SK-N-SH treated with all-trans-retinoic acid at 6 μM for 48 hours (cell line): ENCODE results near the gene CDC20.

Experiments used
- ATAC-seq: fragments of 200-7000 bp; cut with Tn5 transposase; 3 replicates; pipeline ENCODE4 v1.9.1; 2020; ENCODE audit warnings: mild to moderate bottlenecking, moderate library complexity
- ARNTL ChIP-seq: fragments of 450-650 bp; formaldehyde crosslinking; IDR thresholded peaks from 2 replicates; pipeline ENCODE4 v1.5.0; 2020; ENCODE audit warnings: low read depth, mild to moderate bottlenecking, moderate library complexity, borderline replicate concordance
- BACH2 ChIP-seq: fragments of 250-450 bp; sonication (Bioruptor Pico); IDR thresholded peaks from 2 replicates; pipeline ENCODE4 v1.9.0; 2021; ENCODE audit warnings: mild to moderate bottlenecking, borderline replicate concordance
- CREB5 ChIP-seq: fragments of 250-450 bp; sonication (Bioruptor Pico); IDR thresholded peaks from 2 replicates; pipeline ENCODE4 v1.5.1; 2020; ENCODE audit warnings: low read depth, mild to moderate bottlenecking, moderate library complexity
- CSDC2 ChIP-seq: fragments of 250-450 bp; sonication (Bioruptor Pico); IDR thresholded peaks from 2 replicates; pipeline ENCODE4 v1.5.0; 2020; ENCODE audit warnings: mild to moderate bottlenecking, moderate library complexity
- CSRNP3 ChIP-seq: fragments of 250-450 bp; sonication (Bioruptor Pico); IDR thresholded peaks from 2 replicates; pipeline ENCODE4 v1.5.1; 2021; ENCODE audit warnings: mild to moderate bottlenecking, moderate library complexity
- ESRRG ChIP-seq: fragments of 250-450 bp; sonication (Bioruptor Pico); IDR thresholded peaks from 2 replicates; pipeline ENCODE4 v1.6.1; 2021; ENCODE audit warnings: mild to moderate bottlenecking
- GLIS3 ChIP-seq: fragments of 250-450 bp; sonication (Bioruptor Pico); IDR thresholded peaks from 2 replicates; pipeline ENCODE4 v1.5.0; 2020; ENCODE audit warnings: mild to moderate bottlenecking, moderate library complexity
- ISL1 ChIP-seq: fragments of 250-450 bp; sonication (Bioruptor Pico); IDR thresholded peaks from 2 replicates; pipeline ENCODE4 v2.1.2; 2022; ENCODE audit warnings: mild to moderate bottlenecking, moderate library complexity
- OSR1 ChIP-seq: fragments of 250-450 bp; sonication (Bioruptor Pico); IDR thresholded peaks from 2 replicates; pipeline ENCODE4 v1.8.0; 2022; ENCODE audit warnings: moderate library complexity, mild to moderate bottlenecking, inconsistent platforms
- PPARA ChIP-seq: fragments of 250-450 bp; sonication (Bioruptor Pico); IDR thresholded peaks from 2 replicates; pipeline ENCODE4 v1.5.0; 2020; ENCODE audit warnings: mild to moderate bottlenecking, borderline replicate concordance
- RARB ChIP-seq: fragments of 250-450 bp; sonication (Bioruptor Pico); IDR thresholded peaks from 2 replicates; pipeline ENCODE4 v1.8.0; 2021; ENCODE audit warnings: mild to moderate bottlenecking, moderate library complexity
- SNAI2 ChIP-seq: fragments of 250-450 bp; sonication (Bioruptor Pico); IDR thresholded peaks from 2 replicates; pipeline ENCODE4 v1.5.0; 2020; ENCODE audit warnings: mild to moderate bottlenecking, moderate library complexity
- TCF4 ChIP-seq: fragments of 250-450 bp; sonication (Bioruptor Pico); IDR thresholded peaks from 2 replicates; pipeline ENCODE4 v1.8.0; 2021; ENCODE audit warnings: mild to moderate bottlenecking, moderate library complexity, borderline replicate concordance
- TOX ChIP-seq: fragments of 250-450 bp; sonication (Bioruptor Pico); IDR thresholded peaks from 2 replicates; pipeline ENCODE4 v1.8.0; 2021; ENCODE audit warnings: mild to moderate bottlenecking, moderate library complexity, borderline replicate concordance
- ZC3H10 ChIP-seq: fragments of 250-450 bp; sonication (Bioruptor Pico); IDR thresholded peaks from 2 replicates; pipeline ENCODE4 v1.5.1; 2021; ENCODE audit warnings: mild to moderate bottlenecking, moderate library complexity
- ZFP3 ChIP-seq: fragments of 250-450 bp; sonication (Bioruptor Pico); IDR thresholded peaks from 2 replicates; pipeline ENCODE4 v1.5.0; 2020; ENCODE audit warnings: mild to moderate bottlenecking, moderate library complexity
- ZFP30 ChIP-seq: fragments of 450-650 bp; formaldehyde crosslinking; IDR thresholded peaks from 2 replicates; pipeline ENCODE4 v1.5.0; 2022; ENCODE audit warnings: mild to moderate bottlenecking, moderate library complexity
- ZNF565 ChIP-seq: fragments of 450-650 bp; formaldehyde crosslinking; conservative IDR thresholded peaks from 2 replicates; pipeline ENCODE4 v1.5.0; 2020; ENCODE audit warnings: low read depth, mild to moderate bottlenecking, moderate library complexity
- ZNF70 ChIP-seq: fragments of 450-650 bp; formaldehyde crosslinking; IDR thresholded peaks from 2 replicates; pipeline ENCODE4 v1.5.0; 2020; ENCODE audit warnings: mild to moderate bottlenecking, moderate library complexity
- ZNF8 ChIP-seq: fragments of 450-650 bp; formaldehyde crosslinking; IDR thresholded peaks from 2 replicates; pipeline ENCODE4 v1.5.0; 2020; ENCODE audit warnings: mild to moderate bottlenecking, moderate library complexity
- TF ChIP-seq, protein P1 (sequence below): fragments of 250-450 bp; sonication (Bioruptor Pico); IDR thresholded peaks from 2 replicates; pipeline ENCODE4 v1.8.0; 2021; ENCODE audit warnings: low read depth, mild to moderate bottlenecking, moderate library complexity, borderline replicate concordance
- TF ChIP-seq, protein P2 (sequence below): fragments of 250-450 bp; sonication (Bioruptor Pico); IDR thresholded peaks from 2 replicates; pipeline ENCODE4 v1.8.0; 2020; ENCODE audit warnings: mild to moderate bottlenecking, moderate library complexity, borderline replicate concordance

CDC20 gene

DNA sequence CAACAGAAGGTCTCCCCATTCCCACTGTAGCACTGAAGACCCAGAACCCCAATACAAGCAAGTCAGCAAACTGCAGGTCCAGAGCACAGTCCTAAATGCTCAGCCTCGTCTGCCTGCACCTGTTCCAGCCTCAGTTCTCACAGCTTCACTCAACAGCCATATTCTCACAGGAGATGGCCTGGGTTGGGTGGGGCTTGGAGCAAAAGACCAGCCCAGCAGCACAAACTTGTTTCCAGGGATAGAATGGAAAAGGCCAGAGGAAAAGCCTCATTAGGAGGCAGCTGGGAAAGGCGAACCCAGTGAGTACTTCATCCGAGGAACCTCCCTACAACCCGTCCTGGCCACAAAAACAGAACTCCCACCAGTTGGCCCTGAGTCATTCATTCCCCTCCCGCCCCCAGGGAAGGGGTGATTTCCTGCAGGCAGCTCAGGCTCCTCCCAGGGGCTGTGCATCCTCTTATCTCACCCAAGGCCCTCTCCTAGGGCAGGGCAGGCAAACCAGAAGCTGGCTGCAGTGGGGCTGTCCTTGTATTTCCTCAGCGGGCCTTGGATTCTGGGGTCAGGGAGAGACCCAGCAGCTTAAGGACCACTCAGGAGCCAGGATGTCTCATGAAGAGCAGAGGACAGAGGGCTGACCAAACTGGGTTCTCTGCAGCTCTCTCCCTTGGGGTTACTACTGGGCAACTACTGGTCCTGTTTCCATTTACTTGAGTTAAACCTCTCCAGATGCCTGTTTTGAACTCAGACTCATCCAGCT, 28.6 kb upstream of the CDC20 start:
- peak; percentile 73 for ATAC-seq
- TF ChIP-seq PPARA (CRISPR knock-in tag) (no peak), SNAI2 (CRISPR knock-in tag) (no peak), ISL1 (CRISPR knock-in tag) (no peak), GLIS3 (no peak)
- TF ChIP-seq, all 23 proteins: peak for 0

GRCh38 chr1:43331688-43332087, 27.1 kb upstream of the CDC20 start:
- no peak for ATAC-seq
- TF ChIP-seq ZC3H10, result no peak
- no peak for TF ChIP-seq ZNF565
- no peak for TF ChIP-seq ZFP30 (CRISPR knock-in tag)
- no peak for TF ChIP-seq BACH2 (CRISPR knock-in tag)
- TF ChIP-seq ZFP3 (CRISPR knock-in tag), result no peak
- no peak for TF ChIP-seq TCF4

GRCh38 chr1:43334453-43335205, 24.2 kb upstream of the CDC20 start:
- ATAC-seq, result no peak

DNA sequence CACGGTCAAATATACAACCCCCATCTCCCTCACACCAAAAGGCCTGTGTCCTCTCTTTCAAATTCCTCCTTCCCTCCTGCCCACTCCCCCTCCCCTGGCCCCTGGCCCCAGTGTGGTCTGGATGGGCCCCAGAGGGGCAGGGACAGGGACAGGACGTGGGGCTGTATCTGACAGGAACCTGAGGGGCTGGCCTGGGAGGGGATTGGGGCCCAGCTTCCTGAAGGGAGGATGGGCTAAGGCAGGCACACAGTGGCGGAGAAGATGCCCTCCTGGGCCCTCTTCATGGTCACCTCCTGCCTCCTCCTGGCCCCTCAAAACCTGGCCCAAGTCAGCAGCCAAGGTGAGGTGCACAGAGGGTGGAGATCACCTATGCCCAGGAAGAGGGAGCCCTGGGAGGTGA, 21.2 kb upstream of the CDC20 start, which contains the start of gene MPL:
MPL (plus strand) TSS at position 231 of the 400 bp plus-strand sequence; CDS start at position 262, 31 bp downstream.
- no peak for TF ChIP-seq ZC3H10
- TF ChIP-seq SNAI2 (CRISPR knock-in tag), result no peak
- no peak for TF ChIP-seq TOX (CRISPR knock-in tag)
- TF ChIP-seq CSDC2 (CRISPR knock-in tag), result no peak
- TF ChIP-seq ZNF70 (CRISPR knock-in tag), result no peak
- no peak for TF ChIP-seq RARB (CRISPR knock-in tag)
- no peak for TF ChIP-seq OSR1 (CRISPR knock-in tag)
- TF ChIP-seq ESRRG, result no peak
- TF ChIP-seq ZFP30 (CRISPR knock-in tag), result no peak
- TF ChIP-seq, protein P1, sequence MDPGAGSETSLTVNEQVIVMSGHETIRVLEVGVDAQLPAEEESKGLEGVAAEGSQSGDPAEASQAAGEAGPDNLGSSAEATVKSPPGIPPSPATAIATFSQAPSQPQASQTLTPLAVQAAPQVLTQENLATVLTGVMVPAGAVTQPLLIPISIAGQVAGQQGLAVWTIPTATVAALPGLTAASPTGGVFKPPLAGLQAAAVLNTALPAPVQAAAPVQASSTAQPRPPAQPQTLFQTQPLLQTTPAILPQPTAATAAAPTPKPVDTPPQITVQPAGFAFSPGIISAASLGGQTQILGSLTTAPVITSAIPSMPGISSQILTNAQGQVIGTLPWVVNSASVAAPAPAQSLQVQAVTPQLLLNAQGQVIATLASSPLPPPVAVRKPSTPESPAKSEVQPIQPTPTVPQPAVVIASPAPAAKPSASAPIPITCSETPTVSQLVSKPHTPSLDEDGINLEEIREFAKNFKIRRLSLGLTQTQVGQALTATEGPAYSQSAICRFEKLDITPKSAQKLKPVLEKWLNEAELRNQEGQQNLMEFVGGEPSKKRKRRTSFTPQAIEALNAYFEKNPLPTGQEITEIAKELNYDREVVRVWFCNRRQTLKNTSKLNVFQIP (CRISPR knock-in tag), result no peak
- TF ChIP-seq, protein P2, sequence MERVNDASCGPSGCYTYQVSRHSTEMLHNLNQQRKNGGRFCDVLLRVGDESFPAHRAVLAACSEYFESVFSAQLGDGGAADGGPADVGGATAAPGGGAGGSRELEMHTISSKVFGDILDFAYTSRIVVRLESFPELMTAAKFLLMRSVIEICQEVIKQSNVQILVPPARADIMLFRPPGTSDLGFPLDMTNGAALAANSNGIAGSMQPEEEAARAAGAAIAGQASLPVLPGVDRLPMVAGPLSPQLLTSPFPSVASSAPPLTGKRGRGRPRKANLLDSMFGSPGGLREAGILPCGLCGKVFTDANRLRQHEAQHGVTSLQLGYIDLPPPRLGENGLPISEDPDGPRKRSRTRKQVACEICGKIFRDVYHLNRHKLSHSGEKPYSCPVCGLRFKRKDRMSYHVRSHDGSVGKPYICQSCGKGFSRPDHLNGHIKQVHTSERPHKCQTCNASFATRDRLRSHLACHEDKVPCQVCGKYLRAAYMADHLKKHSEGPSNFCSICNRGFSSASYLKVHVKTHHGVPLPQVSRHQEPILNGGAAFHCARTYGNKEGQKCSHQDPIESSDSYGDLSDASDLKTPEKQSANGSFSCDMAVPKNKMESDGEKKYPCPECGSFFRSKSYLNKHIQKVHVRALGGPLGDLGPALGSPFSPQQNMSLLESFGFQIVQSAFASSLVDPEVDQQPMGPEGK (CRISPR knock-in tag), result no peak
- TF ChIP-seq ISL1 (CRISPR knock-in tag), result no peak
- no peak for TF ChIP-seq TCF4
- no peak for TF ChIP-seq ZNF8
- TF ChIP-seq ARNTL (CRISPR knock-in tag), result no peak
- no peak for TF ChIP-seq CSRNP3 (CRISPR knock-in tag)
- TF ChIP-seq ZFP3 (CRISPR knock-in tag), result no peak
- no peak for TF ChIP-seq CREB5
- no peak for TF ChIP-seq GLIS3
- no peak for TF ChIP-seq ZNF565

More at GRCh38 chr1:43334453-43335205, 24.2 kb upstream of the CDC20 start:
- TF ChIP-seq ARNTL (CRISPR knock-in tag) (no peak), ZFP30 (CRISPR knock-in tag) (no peak), TCF4 (no peak), CSRNP3 (CRISPR knock-in tag) (no peak), PPARA (CRISPR knock-in tag) (no peak)

More for the DNA sequence above, 21.2 kb upstream of the CDC20 start, which contains the start of gene MPL:
- no peak for ATAC-seq
